Left renal pelvis (tissue), 4 donors: Measurements from ENCODE around the gene CLSTN3. TPM values are rescaled to one million over a fixed set of nuclear protein-coding genes. Genes with fewer than 3 reads are reported as not detected.
A peak's percentile ranks its signal among the peaks of the same experiment; 100 is the strongest.

Experiments used
- DNase-seq, 4 donors: peaks; one replicate each; pipeline ENCODE4 v3.0.0-alpha.2; 2013; ENCODE audit warnings: low read depth in 4 of 4, low spot score in 3 of 4
- polyA plus RNA-seq, 4 donors: library from polyadenylated mRNA; unstranded; fragments of 120-200 nt; gene quantifications; one replicate each; pipeline ENCODE4 v1.2.1, GENCODE V29; 2013; ENCODE audit not compliant: insufficient read length in 4 of 4

CLSTN3 gene
- polyA plus RNA-seq, 4 donors = 53.4 to 105 (median 76.9) TPM

- DNase-seq = no peak
Observed at GRCh38 chr12:7146228-7146627, 16.1 kb downstream of the CLSTN3 start.

GRCh38 chr12:7146906-7147305, 16.7 kb downstream of the CLSTN3 start:
- DNase-seq = no peak

GRCh38 chr12:7150356-7150755, 20.2 kb downstream of the CLSTN3 start:
- DNase-seq = no peak

GRCh38 chr12:7150841-7151240, 20.7 kb downstream of the CLSTN3 start:
- DNase-seq = no peak

- no peak for DNase-seq
Observed at GRCh38 chr12:7151532-7151931, 21.4 kb downstream of the CLSTN3 start.

- no peak for DNase-seq
Observed at GRCh38 chr12:7152818-7153217, 22.6 kb downstream of the CLSTN3 start.

GRCh38 chr12:7154042-7154441, 23.9 kb downstream of the CLSTN3 start:
- no peak for DNase-seq

GRCh38 chr12:7154901-7155470, 24.8 kb downstream of the CLSTN3 start:
- DNase-seq = no peak

- DNase-seq = no peak
Observed at GRCh38 chr12:7155471-7156034, 25.4 kb downstream of the CLSTN3 start.

- DNase-seq = no peak
Observed at GRCh38 chr12:7156259-7157197, 26.4 kb downstream of the CLSTN3 start.

GRCh38 chr12:7157391-7157790, 27.2 kb downstream of the CLSTN3 start:
- DNase-seq = no peak

GRCh38 chr12:7158781-7159609, 28.8 kb downstream of the CLSTN3 start:
- no peak for DNase-seq

- no peak for DNase-seq
Observed at GRCh38 chr12:7160183-7160582, 30.0 kb downstream of the CLSTN3 start.

GRCh38 chr12:7161327-7161726, 31.2 kb downstream of the CLSTN3 start:
- DNase-seq = no peak

- DNase-seq = no peak
Observed at GRCh38 chr12:7161811-7162210, 31.6 kb downstream of the CLSTN3 start.

GRCh38 chr12:7162691-7163114, 32.5 kb downstream of the CLSTN3 start:
- peak in 1 of 4 donors; percentile 21 for DNase-seq

GRCh38 chr12:7169951-7170350, 39.8 kb downstream of the CLSTN3 start:
- DNase-seq = no peak

GRCh38 chr12:7171854-7172253, 41.7 kb downstream of the CLSTN3 start:
- DNase-seq = no peak

GRCh38 chr12:7175493-7175892, 45.3 kb downstream of the CLSTN3 start:
- DNase-seq = no peak

GRCh38 chr12:7176595-7176994, 46.4 kb downstream of the CLSTN3 start:
- DNase-seq = no peak

GRCh38 chr12:7178481-7178880, 48.3 kb downstream of the CLSTN3 start:
- DNase-seq = no peak
